ENCODE data around the gene SYT3.
A peak's percentile ranks its signal among the peaks of the same experiment; 100 is the strongest.
"Not testable (repeated sequence)": the region's sequence is repeated elsewhere in the genome, so short reads cannot be mapped to it uniquely, and the experiment has no call there.

The SYT3 gene

GRCh38 chr19:50640368-50640767 lies 687 bp upstream of the SYT3 start:
- no peak for DNase-seq

DNA sequence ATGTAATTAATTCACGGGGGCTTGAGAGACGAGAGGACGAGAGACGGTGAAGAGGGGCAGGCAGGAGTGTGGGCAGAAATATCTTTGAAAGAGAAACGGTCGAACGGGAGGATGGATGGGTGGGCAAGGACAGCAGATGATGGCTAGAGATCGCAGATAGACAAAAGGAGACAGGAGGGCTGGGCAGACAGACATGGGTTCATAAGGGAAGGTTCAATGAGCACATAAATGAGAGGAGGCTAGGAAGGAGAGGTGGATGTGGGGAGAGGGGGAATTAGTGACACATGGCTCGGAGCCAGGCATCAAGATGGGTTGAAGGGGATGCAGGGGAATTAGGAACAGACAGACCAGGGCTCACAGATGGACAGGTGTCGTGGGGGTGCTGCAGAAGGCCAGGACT lies 1.1 kb downstream of the SYT3 start:
- no peak for DNase-seq

DNA sequence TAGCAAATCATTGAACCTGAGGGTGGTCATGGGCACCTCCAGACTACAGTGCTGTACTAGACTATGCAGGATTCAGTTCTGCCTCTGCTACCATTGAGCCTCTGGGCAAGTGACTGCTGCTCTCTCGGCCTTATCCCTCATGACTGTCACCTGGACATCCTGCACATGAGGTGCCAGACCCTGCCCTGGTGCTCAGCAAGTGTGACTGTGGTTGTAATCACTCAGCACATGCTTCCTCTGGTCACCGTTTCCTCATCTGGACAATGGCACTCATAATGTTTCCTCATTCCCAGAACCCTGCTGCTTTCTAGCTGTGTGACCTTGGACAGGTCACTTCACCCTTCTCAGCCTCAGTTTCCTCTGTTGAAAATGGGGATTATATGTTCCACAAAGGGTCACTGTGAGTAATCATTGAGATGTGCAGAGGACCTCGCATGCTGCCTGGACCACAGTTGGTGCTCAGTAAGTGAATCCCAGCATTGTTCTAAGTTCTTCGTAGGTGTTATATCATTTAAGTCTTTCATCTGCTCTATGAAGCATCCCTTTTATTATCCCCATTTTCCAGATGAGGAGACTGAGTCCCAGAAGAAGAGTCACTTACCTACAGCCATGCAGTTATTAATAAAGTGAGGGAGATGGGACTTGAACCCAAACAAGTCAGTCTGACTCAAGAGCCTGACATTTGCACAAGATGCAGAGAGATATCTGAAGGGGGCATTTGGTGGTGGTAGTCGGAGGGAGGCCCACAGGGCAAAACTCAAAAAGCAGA lies 3.2 kb downstream of the SYT3 start:
- DNase-seq = no peak

GRCh38 chr19:50633973-50634372 lies 5.7 kb downstream of the SYT3 start:
- DNase-seq = no peak

DNA sequence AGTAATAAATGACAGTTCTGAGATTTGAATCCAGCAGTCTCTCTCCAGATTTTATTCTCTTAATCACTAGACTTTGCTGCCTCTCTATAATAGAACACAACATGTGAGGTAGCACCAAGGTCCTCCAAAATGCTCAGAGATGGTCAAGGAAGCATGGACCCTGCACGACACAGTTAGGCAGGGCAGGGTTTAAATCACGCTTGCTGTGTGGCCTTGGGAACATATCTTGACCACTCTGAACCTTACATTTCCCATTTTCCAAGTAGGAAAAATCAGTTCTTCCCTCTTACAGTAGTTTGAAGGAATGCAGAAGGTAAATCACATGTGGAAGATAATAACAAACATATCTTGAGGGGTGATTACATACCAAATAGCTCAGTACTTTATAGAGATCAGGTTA lies 6.3 kb downstream of the SYT3 start:
- DNase-seq = no peak

- no peak for DNase-seq
Measured at GRCh38 chr19:50632151-50632835, 7.4 kb downstream of the SYT3 start.

DNA sequence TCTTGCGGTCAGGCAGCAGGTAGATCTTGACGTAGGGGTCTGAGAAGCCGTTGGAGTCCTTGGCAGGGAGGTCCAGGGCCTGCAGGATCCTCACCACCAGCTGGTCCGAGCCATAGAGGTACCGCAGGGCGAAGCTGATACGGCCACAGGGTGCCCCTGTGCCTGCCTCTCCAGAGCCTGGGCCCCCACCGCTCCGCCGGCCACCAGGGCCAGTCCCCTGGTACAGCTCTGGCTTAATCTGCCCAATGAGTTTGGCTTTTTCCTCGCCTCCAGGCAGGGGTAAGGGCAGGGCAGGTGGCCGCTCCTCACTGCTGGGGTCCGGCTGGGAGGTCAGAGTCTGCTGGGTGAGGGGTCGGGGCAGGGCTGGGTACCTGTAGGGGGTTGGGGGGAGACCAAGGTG lies 9.9 kb downstream of the SYT3 start:
- no peak for DNase-seq

- DNase-seq = no peak
Measured at GRCh38 chr19:50629194-50629593, 10.5 kb downstream of the SYT3 start.

DNA sequence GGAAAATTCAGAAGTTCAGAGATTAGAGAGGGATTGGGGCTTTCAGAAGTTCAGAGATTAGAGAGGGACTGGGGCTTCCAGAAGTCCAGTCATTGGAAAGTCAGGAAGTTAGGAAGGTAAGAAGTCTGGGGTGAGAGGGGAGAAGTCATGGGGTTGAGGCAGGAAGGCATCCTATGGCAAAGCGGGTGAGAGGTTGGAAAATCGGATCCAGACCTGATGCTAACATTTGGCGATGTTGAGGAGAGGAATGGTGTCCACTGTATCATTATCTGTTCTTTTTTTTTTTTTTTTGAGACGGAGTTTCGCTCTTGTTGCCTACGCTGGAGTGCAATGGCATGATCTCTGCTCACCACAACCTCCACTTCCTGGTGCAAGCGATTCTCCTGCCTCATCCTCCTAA lies 11.1 kb downstream of the SYT3 start:
- no peak for DNase-seq

DNA sequence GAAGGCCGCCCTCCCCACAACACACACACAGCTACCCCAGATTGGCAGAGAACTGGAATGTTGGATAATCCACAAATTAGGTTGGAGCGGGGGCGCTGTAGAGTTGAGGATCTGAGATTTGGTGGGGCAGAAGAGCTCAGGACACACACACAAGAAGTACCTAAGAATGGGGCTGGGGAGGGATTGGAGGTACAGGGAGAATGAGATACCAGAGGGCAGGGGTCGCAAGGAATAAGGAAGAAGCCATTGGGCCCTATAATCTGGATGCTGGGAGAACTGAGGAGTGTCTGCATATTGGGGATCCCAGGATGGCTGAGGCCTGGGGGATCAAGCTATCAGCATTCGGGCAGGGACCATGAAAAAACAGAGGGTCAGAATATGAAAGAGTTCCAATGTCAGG lies 11.5 kb downstream of the SYT3 start:
- no peak for DNase-seq

- no peak for DNase-seq
Measured at GRCh38 chr19:50626795-50627194, 12.9 kb downstream of the SYT3 start.

GRCh38 chr19:50626011-50626410 lies 13.7 kb downstream of the SYT3 start:
- no peak for DNase-seq

DNA sequence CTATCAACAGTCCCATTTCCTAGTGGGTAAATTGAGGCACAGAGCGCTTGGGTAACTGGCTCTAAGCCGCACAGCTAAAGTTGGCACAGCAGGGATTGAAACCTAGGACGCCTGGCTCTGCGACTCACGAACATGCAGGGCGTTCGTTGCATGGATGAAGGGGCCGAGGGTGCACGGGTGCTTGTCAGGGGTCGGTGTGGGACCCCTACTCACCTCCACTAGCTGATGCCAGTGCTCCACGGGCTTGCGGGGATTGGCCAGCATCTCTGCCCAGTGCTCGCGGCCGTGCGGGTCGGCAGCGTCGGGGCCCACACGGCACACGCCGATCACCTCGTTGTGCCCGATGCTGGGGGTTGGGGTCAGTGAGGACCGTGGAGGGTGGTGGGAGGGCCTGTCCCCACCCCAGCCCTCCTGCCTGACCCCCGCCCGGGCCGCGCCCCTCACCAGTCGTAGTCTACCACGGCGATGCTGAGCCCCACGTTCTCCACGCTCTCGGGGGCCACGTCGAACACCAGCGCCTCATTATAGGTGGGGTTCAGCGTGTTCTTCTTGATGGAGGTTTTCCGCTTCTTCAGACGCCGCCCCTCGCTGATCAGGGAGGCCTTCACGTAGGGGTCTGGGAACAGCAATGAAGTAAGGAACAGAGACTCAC lies 14.6 kb downstream of the SYT3 start:
- no peak for DNase-seq

DNA sequence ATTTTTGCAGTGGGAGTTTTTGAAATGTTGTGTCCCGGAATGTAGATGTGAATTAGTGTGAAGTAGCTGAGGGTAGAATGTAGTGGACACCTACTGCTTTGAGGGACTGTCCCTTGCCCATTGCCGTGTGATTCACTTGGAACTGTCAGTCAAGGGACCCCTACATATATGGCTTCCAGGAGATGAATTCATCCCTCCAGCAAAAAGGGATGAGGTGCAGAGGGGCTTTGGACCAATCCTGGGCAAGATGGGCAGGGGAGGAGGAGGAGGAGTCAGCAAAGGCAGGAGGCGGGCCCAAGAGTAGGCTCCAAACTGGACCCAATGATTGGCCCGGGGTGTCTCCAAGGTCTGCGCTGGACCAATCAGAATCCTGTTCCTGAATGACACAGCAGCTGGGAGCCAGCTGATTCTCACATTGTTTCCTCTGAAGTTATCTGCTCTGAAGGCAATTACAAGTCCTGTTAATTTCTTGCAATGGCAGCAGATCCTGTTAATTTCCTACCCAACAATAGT lies 19.2 kb downstream of the SYT3 start:
- not testable (repeated sequence) for DNase-seq

GRCh38 chr19:50619184-50619583 lies 20.5 kb downstream of the SYT3 start:
- not testable (repeated sequence) for DNase-seq

DNA sequence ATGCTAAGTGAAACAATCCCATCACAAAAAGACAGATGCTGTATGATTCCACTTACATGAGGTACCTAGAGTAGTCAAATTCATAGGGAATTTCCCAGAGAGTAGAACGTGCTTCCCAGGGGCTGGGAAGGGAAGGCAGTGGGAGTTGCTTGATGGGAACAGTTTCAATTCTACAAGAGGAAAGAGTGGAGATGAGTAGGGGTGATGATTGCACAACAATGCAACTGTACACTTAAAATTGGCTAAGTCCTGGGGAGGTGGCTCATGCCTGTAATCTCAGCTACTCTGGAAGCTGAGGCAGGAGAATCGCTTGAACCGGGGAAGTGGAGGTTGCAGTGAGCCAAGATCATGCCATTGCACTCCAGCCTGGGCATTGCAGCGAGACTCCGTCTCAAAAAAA lies 21.3 kb downstream of the SYT3 start:
- DNase-seq = not testable (repeated sequence)

- DNase-seq = not testable (repeated sequence)
Measured at GRCh38 chr19:50612504-50613404, 26.9 kb downstream of the SYT3 start.

- DNase-seq = peak in 55 of 56 donors; percentile 63 to 99 (median 92)
Measured at GRCh38 chr19:50607874-50608785, 31.6 kb downstream of the SYT3 start.

- DNase-seq = peak in 1 of 56 donors; percentile 28
Measured at GRCh38 chr19:50607388-50607787, 32.3 kb downstream of the SYT3 start.

All from nucleus accumbens (tissue), 56 donors.